Activated CD4-positive, alpha-beta memory T cell treated with anti-CD3 and anti-CD28 coated beads for 36 hours (primary cell): Measurements from ENCODE around the gene ANKRD2. TPM values are rescaled to one million over a fixed set of nuclear protein-coding genes. Genes with fewer than 3 reads are reported as not detected.

Experiments
- CTCF ChIA-PET: fragments of 350-600 bp; sonication (Branson Sonifier 250); formaldehyde crosslinking; loops from one replicate; lab custom pipeline; 2021; ENCODE audit warnings: antibody characterized with exemption, inconsistent platforms; lab: Charles Lee
- POLR2A ChIA-PET: fragments of 350-600 bp; sonication (Branson Sonifier 250); formaldehyde crosslinking; loops from one replicate; lab custom pipeline; 2021; ENCODE audit warnings: antibody characterized with exemption; lab: Charles Lee
- DNase-seq: peaks from one replicate; pipeline ENCODE4 v3.0.0-alpha.2; 2020
- H3K27ac Mint-ChIP-seq: one replicate; pipeline ENCODE4 v1.8.0; 2021; ENCODE audit warnings: mixed read lengths
- H3K27me3 Mint-ChIP-seq: one replicate; pipeline ENCODE4 v1.8.0; 2021; ENCODE audit warnings: mixed read lengths
- H3K36me3 Mint-ChIP-seq: one replicate; pipeline ENCODE4 v1.8.0; 2021; ENCODE audit warnings: mixed read lengths
- H3K4me1 Mint-ChIP-seq: one replicate; pipeline ENCODE4 v1.8.0; 2021; ENCODE audit warnings: low read depth, mixed read lengths
- H3K4me3 Mint-ChIP-seq: one replicate; pipeline ENCODE4 v1.8.0; 2021; ENCODE audit warnings: mild to moderate bottlenecking, mixed read lengths
- H3K9me3 Mint-ChIP-seq: one replicate; pipeline ENCODE4 v1.8.0; 2021; ENCODE audit warnings: mixed read lengths
- intact Hi-C: fragments of 100-400 bp; cut with micrococcal nuclease; formaldehyde crosslinking; loops from one replicate; pipeline ENCODE4 v1.15.1; 2023
- total RNA-seq, 2 experiments: library from RNA; stranded (reverse); gene quantifications; one replicate each; pipeline ENCODE4 v1.2.3, GENCODE V29; 2021

ANKRD2 gene
- total RNA-seq, 2 experiments from 2014 or later = not detected

GRCh38 chr10:97577701-97578100 lies 5.1 kb downstream of the ANKRD2 start:
- H3K27me3 Mint-ChIP-seq = no peaks in the 10 kb centered on the region
- no peaks in the 10 kb centered on the region for H3K9me3 Mint-ChIP-seq
- CTCF ChIA-PET = interaction anchor here (1.0 kb wide), 1 partner anchor 24 kb away, joined by 3 read pairs; no protein-coding TSS in a partner anchor

GRCh38 chr10:97578171-97578844 lies 5.7 kb downstream of the ANKRD2 start:
- Mint-ChIP-seq H3K36me3 (no peaks in the 10 kb centered on the region), H3K4me1 (no peaks in the 10 kb centered on the region), H3K27me3 (no peaks in the 10 kb centered on the region), H3K27ac (no peak overlapping the region), H3K4me3 (no peak overlapping the region), H3K9me3 (no peaks in the 10 kb centered on the region)
- ChIA-PET POLR2A (no interaction called here), CTCF (no interaction called here)
- no peak for DNase-seq
- intact Hi-C loops = loop anchor here (10.0 kb wide), 1 partner anchor 156 kb away; the partner anchor contains the start of gene ZFYVE27

More at GRCh38 chr10:97577701-97578100, 5.1 kb downstream of the ANKRD2 start:
- Mint-ChIP-seq H3K4me3 (no peak overlapping the region), H3K4me1 (no peaks in the 10 kb centered on the region), H3K36me3 (no peaks in the 10 kb centered on the region), H3K27ac (no peak overlapping the region)
- POLR2A ChIA-PET = no interaction called here
- intact Hi-C loops = loop anchor here (10.0 kb wide), 1 partner anchor 157 kb away; the partner anchor contains the start of gene ZFYVE27
- no peak for DNase-seq

GRCh38 chr10:97580421-97581367 lies 8.1 kb downstream of the ANKRD2 start:
- Mint-ChIP-seq H3K27me3 (no peaks in the 10 kb centered on the region), H3K4me3 (no peak overlapping the region), H3K27ac (no peak overlapping the region), H3K36me3 (no peaks in the 10 kb centered on the region), H3K4me1 (no peaks in the 10 kb centered on the region), H3K9me3 (no peaks in the 10 kb centered on the region)
- ChIA-PET POLR2A (no interaction called here), CTCF (interaction anchor here (1.9 kb wide), 1 partner anchor 27 kb away, joined by 5 read pairs; no protein-coding TSS in a partner anchor)
- DNase-seq = no peak
- intact Hi-C loops = no loop called here

GRCh38 chr10:97582169-97582568 lies 9.6 kb downstream of the ANKRD2 start:
- CTCF ChIA-PET = interaction anchor here (0.9 to 1.0 kb wide), 2 partner anchors 48 to 120 kb away, joined by 3 to 5 read pairs; no protein-coding TSS in a partner anchor
- Mint-ChIP-seq H3K27ac (no peak overlapping the region), H3K27me3 (no peaks in the 10 kb centered on the region), H3K36me3 (no peaks in the 10 kb centered on the region), H3K4me1 (no peaks in the 10 kb centered on the region), H3K4me3 (no peak overlapping the region), H3K9me3 (no peaks in the 10 kb centered on the region)
- POLR2A ChIA-PET = no interaction called here
- intact Hi-C loops = no loop called here
- DNase-seq = no peak

GRCh38 chr10:97583476-97583875 lies 10.9 kb downstream of the ANKRD2 start:
- H3K27ac Mint-ChIP-seq = no peak overlapping the region
- H3K27me3 Mint-ChIP-seq = no peaks in the 10 kb centered on the region
- no peaks in the 10 kb centered on the region for H3K4me1 Mint-ChIP-seq
- ChIA-PET POLR2A (no interaction called here), CTCF (interaction anchor here (2.8 kb wide), 1 partner anchor 12 kb away, joined by 12 read pairs; the partner anchor contains the start of gene ANKRD2)
- intact Hi-C loops = no loop called here
- H3K9me3 Mint-ChIP-seq = no peaks in the 10 kb centered on the region
- DNase-seq = no peak
- no peak overlapping the region for H3K4me3 Mint-ChIP-seq
- no peaks in the 10 kb centered on the region for H3K36me3 Mint-ChIP-seq

GRCh38 chr10:97584060-97584797 lies 11.7 kb downstream of the ANKRD2 start, which contains the start of gene HOGA1:
Gene HOGA1, plus strand, starts transcription at chr10:97584389. Its CDS starts 315 bp downstream, at chr10:97584704.
- CTCF ChIA-PET = interaction anchor here (2.8 kb wide), 1 partner anchor 12 kb away, joined by 12 read pairs; the partner anchor contains the start of gene ANKRD2
- POLR2A ChIA-PET = no interaction called here
- DNase-seq = no peak
- Mint-ChIP-seq H3K27me3 (no peaks in the 10 kb centered on the region), H3K27ac (no peak within 1 kb of the TSS), H3K4me1 (no peaks in the 10 kb centered on the region), H3K9me3 (no peaks in the 10 kb centered on the region), H3K4me3 (no peak within 1 kb of the TSS), H3K36me3 (no peaks in the 10 kb centered on the region)
- intact Hi-C loops = no loop called here

GRCh38 chr10:97584798-97585438 lies 12.3 kb downstream of the ANKRD2 start:
- DNase-seq = no peak
- ChIA-PET POLR2A (no interaction called here), CTCF (interaction anchor here (0.9 to 2.8 kb wide), 2 partner anchors 13 to 31 kb away, joined by 4 to 12 read pairs; partner anchors contain the start of gene ANKRD2)
- H3K4me1 Mint-ChIP-seq = no peaks in the 10 kb centered on the region
- H3K36me3 Mint-ChIP-seq = no peaks in the 10 kb centered on the region
- no peaks in the 10 kb centered on the region for H3K27me3 Mint-ChIP-seq
- no peak overlapping the region for H3K27ac Mint-ChIP-seq
- intact Hi-C loops = no loop called here
- no peak overlapping the region for H3K4me3 Mint-ChIP-seq
- no peaks in the 10 kb centered on the region for H3K9me3 Mint-ChIP-seq

- Mint-ChIP-seq H3K4me1 (no peaks in the 10 kb centered on the region), H3K4me3 (no peak overlapping the region), H3K9me3 (no peaks in the 10 kb centered on the region), H3K36me3 (no peaks in the 10 kb centered on the region), H3K27ac (no peak overlapping the region), H3K27me3 (no peaks in the 10 kb centered on the region)
- intact Hi-C loops = no loop called here
- no peak for DNase-seq
- POLR2A ChIA-PET = no interaction called here
- CTCF ChIA-PET = interaction anchor here (0.9 to 2.8 kb wide), 2 partner anchors 14 to 32 kb away, joined by 4 to 12 read pairs; partner anchors contain the start of gene ANKRD2
These were observed 12.8 kb downstream of the ANKRD2 start for GRCh38 chr10:97585439-97585811.

GRCh38 chr10:97587183-97587582 lies 14.6 kb downstream of the ANKRD2 start:
- no peak overlapping the region for H3K27ac Mint-ChIP-seq
- no peak for DNase-seq
- no peak overlapping the region for H3K4me3 Mint-ChIP-seq
- ChIA-PET POLR2A (no interaction called here), CTCF (interaction anchor here (1.7 kb wide), 1 partner anchor 16 kb away, joined by 4 read pairs; no protein-coding TSS in a partner anchor)
- H3K27me3 Mint-ChIP-seq = no peaks in the 10 kb centered on the region
- intact Hi-C loops = no loop called here
- no peaks in the 10 kb centered on the region for H3K36me3 Mint-ChIP-seq
- H3K9me3 Mint-ChIP-seq = no peaks in the 10 kb centered on the region
- H3K4me1 Mint-ChIP-seq = no peaks in the 10 kb centered on the region

- H3K27ac Mint-ChIP-seq = no peak within 1 kb of the TSS
- no peaks in the 10 kb centered on the region for H3K4me1 Mint-ChIP-seq
- DNase-seq = no peak
- ChIA-PET POLR2A (no interaction called here), CTCF (no interaction called here)
- H3K27me3 Mint-ChIP-seq = no peaks in the 10 kb centered on the region
- no peaks in the 10 kb centered on the region for H3K9me3 Mint-ChIP-seq
- H3K36me3 Mint-ChIP-seq = no peaks in the 10 kb centered on the region
- intact Hi-C loops = no loop called here
- H3K4me3 Mint-ChIP-seq = no peak within 1 kb of the TSS
These were observed 16.9 kb downstream of the ANKRD2 start, which contains the start of gene C10orf62 for GRCh38 chr10:97589479-97589878. Gene C10orf62, plus strand, starts transcription at chr10:97589721. Its CDS starts 177 bp downstream, at chr10:97589898.
